Thymus (tissue), 11 donors: ENCODE results near the gene MTURN. TPM values are rescaled to one million over a fixed set of nuclear protein-coding genes. Genes with fewer than 3 reads are reported as not detected.

Experiments
- DNase-seq, 9 donors: peaks; one replicate each; pipeline ENCODE4 v3.0.0-alpha.2; 2013; ENCODE audit warnings: low spot score in 9 of 9, low read depth in 6 of 9, missing footprints in 1 of 9
- H3K27ac ChIP-seq, 2 donors: one replicate each; pipeline ENCODE4 v1.5.1; 2013; ENCODE audit warnings: control low read depth in 1 of 2, low read depth in 1 of 2, low read length in 1 of 2, mild to moderate bottlenecking in 1 of 2, moderate library complexity in 1 of 2
- H3K27me3 ChIP-seq, 2 donors: one replicate each; pipeline ENCODE4 v1.5.1; 2013; ENCODE audit warnings: low read length in 1 of 2; ENCODE audit not compliant: control insufficient read depth in 2 of 2, insufficient read depth in 1 of 2
- H3K36me3 ChIP-seq, 2 donors: one replicate each; pipeline ENCODE4 v1.5.1; 2013; ENCODE audit warnings: low read length in 1 of 2, mild to moderate bottlenecking in 1 of 2, moderate library complexity in 1 of 2; ENCODE audit not compliant: control insufficient read depth in 2 of 2, insufficient read depth in 2 of 2
- H3K4me1 ChIP-seq, 2 donors: one replicate each; pipeline ENCODE4 v1.5.1; 2013; ENCODE audit warnings: low read length in 2 of 2; ENCODE audit not compliant: control insufficient read depth in 2 of 2, insufficient read depth in 2 of 2
- H3K4me3 ChIP-seq, 2 donors: one replicate each; pipeline ENCODE4 v1.5.1; 2013; ENCODE audit warnings: low read length in 2 of 2, control low read depth in 1 of 2, mild to moderate bottlenecking in 1 of 2
- H3K9me3 ChIP-seq, 2 donors: one replicate each; pipeline ENCODE4 v1.5.1; 2013; ENCODE audit warnings: low read length in 1 of 2, mild to moderate bottlenecking in 1 of 2; ENCODE audit not compliant: control insufficient read depth in 2 of 2, insufficient read depth in 1 of 2
- WGBS: extraction: QIAGEN DNeasy Blood & Tissue Kit; methylation state at CpG from one replicate; pipeline ENCODE4 v1.1.7; 2013; 5-methylcytosine and 5-hydroxymethylcytosine counted together
- polyA plus RNA-seq: library from polyadenylated mRNA; stranded (reverse); fragments of 200-250 nt; gene quantifications from one replicate; pipeline ENCODE4 v1.2.3, GENCODE V29; 2013
- total RNA-seq: library from RNA; stranded (reverse); fragments of 120-200 nt; gene quantifications from one replicate; pipeline ENCODE4 v1.2.4, GENCODE V29; 2013
- donor health status: healthy.

Gene MTURN
- total and polyA plus RNA-seq, 2 donors = 6.4 to 18.9 TPM

GRCh38 chr7:30177965-30178364, 43.2 kb downstream of the MTURN start:
- 83% methylated on average over 3 of the region's 3 CpGs for WGBS
- H3K36me3 ChIP-seq = no peaks in the 10 kb centered on the region
- DNase-seq = no peak
- no peak overlapping the region for H3K27ac ChIP-seq
- no peaks in the 10 kb centered on the region for H3K27me3 ChIP-seq
- no peak overlapping the region for H3K4me3 ChIP-seq
- H3K9me3 ChIP-seq = no peaks in the 10 kb centered on the region
- H3K4me1 ChIP-seq = no peaks in the 10 kb centered on the region

- 68% methylated on average over 3 of the region's 3 CpGs for WGBS
- Histone ChIP-seq H3K4me3 (no peak overlapping the region), H3K27ac (no peak overlapping the region), H3K27me3 (no peaks in the 10 kb centered on the region), H3K9me3 (no peaks in the 10 kb centered on the region), H3K36me3 (no peaks in the 10 kb centered on the region), H3K4me1 (no peaks in the 10 kb centered on the region)
- DNase-seq = no peak
Observed at GRCh38 chr7:30178748-30179436, 44.1 kb downstream of the MTURN start.

GRCh38 chr7:30180718-30181117, 45.9 kb downstream of the MTURN start:
- H3K4me3 ChIP-seq = no peak overlapping the region
- 96% methylated on average over 2 of the region's 2 CpGs for WGBS
- H3K4me1 ChIP-seq = no peaks in the 10 kb centered on the region
- no peak for DNase-seq
- H3K36me3 ChIP-seq = no peaks in the 10 kb centered on the region
- no peak overlapping the region for H3K27ac ChIP-seq
- H3K27me3 ChIP-seq = no peaks in the 10 kb centered on the region
- no peaks in the 10 kb centered on the region for H3K9me3 ChIP-seq

GRCh38 chr7:30181211-30181610, 46.4 kb downstream of the MTURN start:
- WGBS = 97% methylated on average over 6 of the region's 6 CpGs
- H3K9me3 ChIP-seq = no peaks in the 10 kb centered on the region
- no peaks in the 10 kb centered on the region for H3K4me1 ChIP-seq
- H3K27ac ChIP-seq = no peak overlapping the region
- no peak overlapping the region for H3K4me3 ChIP-seq
- H3K36me3 ChIP-seq = no peaks in the 10 kb centered on the region
- H3K27me3 ChIP-seq = no peaks in the 10 kb centered on the region
- DNase-seq = no peak

- WGBS = 98% methylated on average over 7 of the region's 7 CpGs
- peaks cover 0 to 2% of the 10 kb centered on the region in 2 donors for H3K9me3 ChIP-seq
- DNase-seq = no peak
- no peaks in the 10 kb centered on the region for H3K27me3 ChIP-seq
- no peaks in the 10 kb centered on the region for H3K4me1 ChIP-seq
- H3K36me3 ChIP-seq = no peaks in the 10 kb centered on the region
- no peak overlapping the region for H3K4me3 ChIP-seq
- no peak overlapping the region for H3K27ac ChIP-seq
Observed at GRCh38 chr7:30181736-30182522, 47.1 kb downstream of the MTURN start.

- H3K27ac ChIP-seq = no peak overlapping the region
- no peaks in the 10 kb centered on the region for H3K36me3 ChIP-seq
- DNase-seq = no peak
- no peaks in the 10 kb centered on the region for H3K4me1 ChIP-seq
- H3K4me3 ChIP-seq = no peak overlapping the region
- peaks cover 0 to 8% of the 10 kb centered on the region in 2 donors for H3K9me3 ChIP-seq
- 99% methylated on average over 2 of the region's 2 CpGs for WGBS
- H3K27me3 ChIP-seq = no peaks in the 10 kb centered on the region
Observed at GRCh38 chr7:30182814-30183213, 48.0 kb downstream of the MTURN start.

GRCh38 chr7:30183749-30184369, 49.1 kb downstream of the MTURN start:
- no peak overlapping the region for H3K27ac ChIP-seq
- no peaks in the 10 kb centered on the region for H3K27me3 ChIP-seq
- peaks cover 0 to 8% of the 10 kb centered on the region in 2 donors for H3K9me3 ChIP-seq
- no peak overlapping the region for H3K4me3 ChIP-seq
- no peak for DNase-seq
- no peaks in the 10 kb centered on the region for H3K4me1 ChIP-seq
- 98% methylated on average over 4 of the region's 4 CpGs for WGBS
- H3K36me3 ChIP-seq = no peaks in the 10 kb centered on the region

- Histone ChIP-seq H3K9me3 (peaks cover 0 to 8% of the 10 kb centered on the region in 2 donors), H3K36me3 (no peaks in the 10 kb centered on the region), H3K27ac (no peak overlapping the region), H3K27me3 (no peaks in the 10 kb centered on the region), H3K4me3 (no peak overlapping the region), H3K4me1 (no peaks in the 10 kb centered on the region)
- DNase-seq = no peak
- WGBS = 97% methylated on average over 4 of the region's 4 CpGs
Observed at GRCh38 chr7:30184791-30185487, 50.2 kb downstream of the MTURN start.

GRCh38 chr7:30185496-30185895, 50.7 kb downstream of the MTURN start:
- DNase-seq = no peak
- H3K36me3 ChIP-seq = no peaks in the 10 kb centered on the region
- H3K4me3 ChIP-seq = no peak overlapping the region
- H3K4me1 ChIP-seq = no peaks in the 10 kb centered on the region
- H3K27me3 ChIP-seq = no peaks in the 10 kb centered on the region
- H3K27ac ChIP-seq = no peak overlapping the region
- H3K9me3 ChIP-seq = peaks cover 0 to 8% of the 10 kb centered on the region in 2 donors
